Panc1 (cell line): ENCODE measurements around the gene CTAG1A. TPM values are rescaled to one million over a fixed set of nuclear protein-coding genes. Genes with fewer than 3 reads are reported as not detected.
"Not testable (repeated sequence)": the region's sequence is repeated elsewhere in the genome, so short reads cannot be mapped to it uniquely, and the experiment has no call there.

ENCODE experiments used
- ATAC-seq: fragments of 200-7000 bp; cut with Tn5 transposase; 2 replicates; pipeline ENCODE4 v1.9.1; 2020; ENCODE audit warnings: mild to moderate bottlenecking, moderate library complexity
- Bru-seq: library from RNA; stranded (reverse); fragments of 400-500 nt; gene quantifications from one replicate; lab custom pipeline; 2021; lab: Mats Ljungman, UMichigan
- BruChase-seq, 2 experiments: library from RNA; stranded (reverse); fragments of 400-500 nt; gene quantifications; one replicate each; lab custom pipeline; 2021; lab: Mats Ljungman, UMichigan
- BruUV-seq: library from RNA; stranded (reverse); fragments of 400-500 nt; replicated peaks from 2 replicates; lab custom pipeline; 2021; lab: Mats Ljungman, UMichigan
- CTCF ChIA-PET: fragments of 300-600 bp; sonication (Branson Sonifier 250); formaldehyde crosslinking; loops from one replicate; lab custom pipeline; 2022; ENCODE audit warnings: antibody characterized with exemption; lab: Charles Lee
- POLR2A ChIA-PET: fragments of 300-600 bp; sonication (Branson Sonifier 250); formaldehyde crosslinking; loops from one replicate; lab custom pipeline; 2022; ENCODE audit warnings: antibody characterized with exemption; lab: Charles Lee
- DNase-seq: peaks from one replicate; pipeline ENCODE4 v3.0.0-alpha.2; 2010; ENCODE audit warnings: low read depth, low spot score
- H3K27ac ChIP-seq: 2 replicates; pipeline ENCODE4 v1.5.1; 2011; ENCODE audit warnings: mild to moderate bottlenecking, low read length, inconsistent platforms
- H3K27me3 ChIP-seq: fragments of 200-500 bp; sonication (Bioruptor generic); 2 replicates; pipeline ENCODE4 v1.6.0; 2014; ENCODE audit warnings: low read length, inconsistent platforms; ENCODE audit not compliant: control insufficient read depth, insufficient read depth
- H3K36me3 ChIP-seq: fragments of 200-500 bp; sonication (Bioruptor generic); 2 replicates; pipeline ENCODE4 v1.5.1; 2014; ENCODE audit warnings: inconsistent platforms, mild to moderate bottlenecking, low read length, moderate library complexity; ENCODE audit not compliant: control insufficient read depth, insufficient read depth
- H3K4me1 ChIP-seq: 2 replicates; pipeline ENCODE4 v1.5.1; 2011; ENCODE audit warnings: inconsistent platforms, mild to moderate bottlenecking, low read length, moderate library complexity; ENCODE audit not compliant: control insufficient read depth, insufficient read depth
- H3K4me3 ChIP-seq, 2 experiments: 2 replicates each; pipeline ENCODE4 v1.5.1; 2011 to 2012; ENCODE audit warnings: low read depth in 2 of 2, low read length in 2 of 2, mild to moderate bottlenecking in 2 of 2, inconsistent platforms in 1 of 2, moderate library complexity in 1 of 2
- H3K9me3 ChIP-seq: fragments of 200-500 bp; sonication (Bioruptor generic); 2 replicates; pipeline ENCODE4 v1.5.1; 2014; ENCODE audit warnings: low read depth, mild to moderate bottlenecking, inconsistent platforms, low read length, moderate library complexity; ENCODE audit not compliant: control insufficient read depth, insufficient read depth
- POLR2AphosphoS5 ChIP-seq: IDR thresholded peaks from 2 replicates; pipeline ENCODE4 v1.6.1; 2012; ENCODE audit warnings: mild to moderate bottlenecking, low read depth, low read length, moderate library complexity
- SIN3A ChIP-seq: IDR thresholded peaks from 2 replicates; pipeline ENCODE4 v1.6.1; 2012; ENCODE audit warnings: low read depth, mild to moderate bottlenecking, low read length, moderate library complexity, borderline replicate concordance; ENCODE audit not compliant: insufficient read depth
- TCF7L2 ChIP-seq: IDR thresholded peaks from 2 replicates; pipeline ENCODE4 v1.6.1; 2011; ENCODE audit warnings: mild to moderate bottlenecking, low read depth, low read length, inconsistent platforms
- in situ Hi-C: cut with HindIII; loops from 2 replicates; pipeline ENCODE4 v1.10.0; 2016; ENCODE audit warnings: low sequenced_read_pairs, low pct_unique_long_range_greater_than_20kb
- intact Hi-C: fragments of 100-400 bp; cut with micrococcal nuclease; formaldehyde crosslinking; loops from one replicate; pipeline ENCODE4 v1.10.0; 2022; ENCODE audit not compliant: unreplicated experiment
- long read RNA-seq: library from polyadenylated mRNA; unstranded; transcript quantifications from one replicate; pipeline ENCODE4 v2.0.0, GENCODE V29; 2021; ENCODE audit not compliant: unreplicated experiment
- polyA plus RNA-seq: library from polyadenylated mRNA; unstranded; fragments of >200 nt; gene quantifications from one replicate; pipeline ENCODE4 v1.2.1, GENCODE V29; 2012; ENCODE audit warnings: missing spikeins; ENCODE audit not compliant: insufficient read length
- total RNA-seq: library from RNA; stranded (reverse); gene quantifications from one replicate; pipeline ENCODE4 v1.2.1, GENCODE V29; 2021; ENCODE audit not compliant: unreplicated experiment
- TF ChIP-seq, protein P1 (sequence below): fragments of 450-650 bp; IDR thresholded peaks from 2 replicates; pipeline ENCODE4 v1.5.1; 2017; ENCODE audit warnings: mild to moderate bottlenecking
- TF ChIP-seq, protein P2 (sequence below), 2 experiments: IDR thresholded peaks; 2 replicates each; pipeline ENCODE4 v1.6.1; 2011 to 2012; ENCODE audit warnings: low read depth in 2 of 2, control low read depth in 1 of 2, low read length in 1 of 2, mild to moderate bottlenecking in 1 of 2, moderate library complexity in 1 of 2; ENCODE audit not compliant: insufficient read depth in 1 of 2

The CTAG1A gene
- total RNA-seq (not detected), Bru-seq, nascent RNA (not detected), BruChase-seq, experiment 1, labeled RNA remaining after a 2-hour chase (not detected), BruChase-seq, experiment 2, labeled RNA remaining after a 6-hour chase (not detected)
- polyA plus RNA-seq = not detected
- long read RNA-seq = 0 reads

DNA sequence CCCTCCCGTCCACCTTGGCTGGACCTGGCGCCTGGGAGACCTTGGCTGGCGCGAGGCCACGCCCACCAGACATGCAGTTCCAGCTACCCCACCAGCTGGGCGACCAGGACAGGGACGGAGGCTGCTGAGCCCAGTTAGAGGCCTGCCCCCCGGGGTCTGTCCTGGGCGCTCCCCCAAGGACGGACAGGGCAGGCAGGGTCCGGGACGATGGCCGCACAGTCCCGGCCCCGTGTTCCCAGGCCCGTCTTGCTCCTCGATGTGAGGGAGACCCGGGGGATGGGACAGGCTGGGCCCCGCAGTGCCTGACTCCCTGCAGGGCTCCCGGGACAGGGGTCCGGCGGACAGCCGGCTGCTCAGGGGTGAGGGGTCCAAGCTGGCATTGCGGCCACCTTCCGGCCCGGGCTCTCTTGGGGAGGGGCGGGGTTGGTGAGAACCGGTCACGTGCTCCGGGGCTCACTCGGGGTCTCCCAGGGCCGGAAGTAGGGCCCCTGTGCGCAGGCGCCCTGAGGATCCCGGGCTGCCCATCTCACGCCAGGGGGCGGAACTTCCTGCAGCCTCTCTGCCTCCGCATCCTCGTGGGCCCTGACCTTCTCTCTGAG lies at the start of gene CTAG1A:
Gene CTAG1A, plus strand, starts transcription at position 549 of the 599 bp plus-strand sequence. CDS start 74 bp downstream, outside the sequence.
- H3K9me3 ChIP-seq = not testable (repeated sequence)

DNA sequence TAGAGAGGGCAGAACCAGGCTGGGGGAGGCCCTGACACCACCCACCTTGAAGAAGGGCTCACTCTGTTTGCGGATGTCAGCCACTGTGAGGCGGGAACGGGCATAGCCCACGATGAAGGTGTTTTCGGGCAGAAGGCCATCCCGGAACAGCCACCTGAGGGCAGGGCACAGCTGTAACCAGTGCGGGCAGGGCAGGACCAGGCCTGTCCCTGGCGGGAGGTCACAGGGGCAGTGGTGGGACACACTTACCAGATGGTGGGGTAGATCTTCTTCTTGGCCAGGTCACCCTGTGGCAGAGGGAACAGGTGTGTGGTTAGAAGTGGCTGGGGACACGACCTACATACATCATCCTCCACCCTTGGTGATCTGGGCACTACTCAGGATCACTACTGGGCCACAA lies 49.0 kb upstream of the CTAG1A start:
- POLR2A ChIA-PET = no interaction called here
- intact Hi-C loops = no loop called here
- DNase-seq = no peak
- Histone ChIP-seq H3K9me3 (no peaks in the 10 kb centered on the region), H3K27me3 (no peaks in the 10 kb centered on the region), H3K4me1 (peaks cover 18% of the 10 kb centered on the region), H3K36me3 (peaks cover 10% of the 10 kb centered on the region), H3K4me3 (no peak overlapping the region), H3K27ac (0 out of 2 replicates have a peak overlapping the region, but pooled peaks have one; percentile 34)
- ATAC-seq = no peak
- CTCF ChIA-PET = no interaction called here
- BruUV-seq = no TSS peak
- in situ Hi-C loops = no loop called here
- TF ChIP-seq POLR2AphosphoS5 (no peak), SIN3A (no peak), TCF7L2 (no peak)
- TF ChIP-seq, protein P1, sequence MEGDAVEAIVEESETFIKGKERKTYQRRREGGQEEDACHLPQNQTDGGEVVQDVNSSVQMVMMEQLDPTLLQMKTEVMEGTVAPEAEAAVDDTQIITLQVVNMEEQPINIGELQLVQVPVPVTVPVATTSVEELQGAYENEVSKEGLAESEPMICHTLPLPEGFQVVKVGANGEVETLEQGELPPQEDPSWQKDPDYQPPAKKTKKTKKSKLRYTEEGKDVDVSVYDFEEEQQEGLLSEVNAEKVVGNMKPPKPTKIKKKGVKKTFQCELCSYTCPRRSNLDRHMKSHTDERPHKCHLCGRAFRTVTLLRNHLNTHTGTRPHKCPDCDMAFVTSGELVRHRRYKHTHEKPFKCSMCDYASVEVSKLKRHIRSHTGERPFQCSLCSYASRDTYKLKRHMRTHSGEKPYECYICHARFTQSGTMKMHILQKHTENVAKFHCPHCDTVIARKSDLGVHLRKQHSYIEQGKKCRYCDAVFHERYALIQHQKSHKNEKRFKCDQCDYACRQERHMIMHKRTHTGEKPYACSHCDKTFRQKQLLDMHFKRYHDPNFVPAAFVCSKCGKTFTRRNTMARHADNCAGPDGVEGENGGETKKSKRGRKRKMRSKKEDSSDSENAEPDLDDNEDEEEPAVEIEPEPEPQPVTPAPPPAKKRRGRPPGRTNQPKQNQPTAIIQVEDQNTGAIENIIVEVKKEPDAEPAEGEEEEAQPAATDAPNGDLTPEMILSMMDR = no peak
- TF ChIP-seq, protein P2, sequence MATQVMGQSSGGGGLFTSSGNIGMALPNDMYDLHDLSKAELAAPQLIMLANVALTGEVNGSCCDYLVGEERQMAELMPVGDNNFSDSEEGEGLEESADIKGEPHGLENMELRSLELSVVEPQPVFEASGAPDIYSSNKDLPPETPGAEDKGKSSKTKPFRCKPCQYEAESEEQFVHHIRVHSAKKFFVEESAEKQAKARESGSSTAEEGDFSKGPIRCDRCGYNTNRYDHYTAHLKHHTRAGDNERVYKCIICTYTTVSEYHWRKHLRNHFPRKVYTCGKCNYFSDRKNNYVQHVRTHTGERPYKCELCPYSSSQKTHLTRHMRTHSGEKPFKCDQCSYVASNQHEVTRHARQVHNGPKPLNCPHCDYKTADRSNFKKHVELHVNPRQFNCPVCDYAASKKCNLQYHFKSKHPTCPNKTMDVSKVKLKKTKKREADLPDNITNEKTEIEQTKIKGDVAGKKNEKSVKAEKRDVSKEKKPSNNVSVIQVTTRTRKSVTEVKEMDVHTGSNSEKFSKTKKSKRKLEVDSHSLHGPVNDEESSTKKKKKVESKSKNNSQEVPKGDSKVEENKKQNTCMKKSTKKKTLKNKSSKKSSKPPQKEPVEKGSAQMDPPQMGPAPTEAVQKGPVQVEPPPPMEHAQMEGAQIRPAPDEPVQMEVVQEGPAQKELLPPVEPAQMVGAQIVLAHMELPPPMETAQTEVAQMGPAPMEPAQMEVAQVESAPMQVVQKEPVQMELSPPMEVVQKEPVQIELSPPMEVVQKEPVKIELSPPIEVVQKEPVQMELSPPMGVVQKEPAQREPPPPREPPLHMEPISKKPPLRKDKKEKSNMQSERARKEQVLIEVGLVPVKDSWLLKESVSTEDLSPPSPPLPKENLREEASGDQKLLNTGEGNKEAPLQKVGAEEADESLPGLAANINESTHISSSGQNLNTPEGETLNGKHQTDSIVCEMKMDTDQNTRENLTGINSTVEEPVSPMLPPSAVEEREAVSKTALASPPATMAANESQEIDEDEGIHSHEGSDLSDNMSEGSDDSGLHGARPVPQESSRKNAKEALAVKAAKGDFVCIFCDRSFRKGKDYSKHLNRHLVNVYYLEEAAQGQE (IDR thresholded peaks at IDR 0.05; ENCODE audit: insufficient read depth in 1 of 2, low read depth in 2 of 2, low read length in 1 of 2) = no peak

More for the DNA sequence above, at the start of gene CTAG1A:
- H3K36me3 ChIP-seq, BruUV-seq, in situ Hi-C loops, intact Hi-C loops, H3K4me1 ChIP-seq, H3K27ac ChIP-seq, POLR2A ChIA-PET, H3K27me3 ChIP-seq, CTCF ChIA-PET, DNase-seq, H3K4me3 ChIP-seq: not testable (repeated sequence)
- ATAC-seq = peak; percentile 22; the same call in 1 of the 2 replicates

DNA sequence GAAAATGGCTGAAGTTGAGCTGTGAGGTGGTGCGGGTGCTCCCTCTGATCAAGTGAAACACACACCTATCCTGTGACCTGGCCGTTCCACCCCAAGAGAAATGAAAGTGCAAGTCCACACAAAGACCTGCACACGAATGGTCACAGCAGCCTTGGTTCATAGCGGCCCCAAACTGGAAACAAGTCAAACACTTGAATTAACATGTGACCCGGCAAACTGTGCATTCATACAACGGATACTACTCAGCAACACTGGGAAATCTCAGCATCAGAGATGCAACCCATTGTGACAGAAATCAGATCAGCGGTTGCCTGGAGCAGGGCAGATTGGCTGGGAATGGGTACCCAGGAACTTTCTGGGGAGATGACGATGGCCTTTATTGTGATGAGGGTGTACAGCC lies 45.9 kb upstream of the CTAG1A start:
- peaks cover 5% of the 10 kb centered on the region for H3K36me3 ChIP-seq
- TF ChIP-seq POLR2AphosphoS5 = peak; percentile 39; the same call in 1 of the 2 replicates
- TF ChIP-seq, protein P2 (IDR thresholded peaks at IDR 0.05; ENCODE audit: insufficient read depth in 1 of 2, low read depth in 2 of 2, low read length in 1 of 2) = no peak
- in situ Hi-C loops = no loop called here
- ATAC-seq = no peak
- H3K9me3 ChIP-seq = no peaks in the 10 kb centered on the region
- CTCF ChIA-PET = no interaction called here
- H3K27me3 ChIP-seq = no peaks in the 10 kb centered on the region
- peak overlapping the region; percentile 66 for H3K27ac ChIP-seq
- BruUV-seq = no TSS peak
- H3K4me1 ChIP-seq = peaks cover 50% of the 10 kb centered on the region
- POLR2A ChIA-PET = interaction anchor here (0.6 to 1.1 kb wide), 2 partner anchors 12 to 122 kb away, joined by 3 to 4 read pairs; no protein-coding TSS in a partner anchor
- no peak for DNase-seq
- intact Hi-C loops = no loop called here
- H3K4me3 ChIP-seq = no peak overlapping the region

DNA sequence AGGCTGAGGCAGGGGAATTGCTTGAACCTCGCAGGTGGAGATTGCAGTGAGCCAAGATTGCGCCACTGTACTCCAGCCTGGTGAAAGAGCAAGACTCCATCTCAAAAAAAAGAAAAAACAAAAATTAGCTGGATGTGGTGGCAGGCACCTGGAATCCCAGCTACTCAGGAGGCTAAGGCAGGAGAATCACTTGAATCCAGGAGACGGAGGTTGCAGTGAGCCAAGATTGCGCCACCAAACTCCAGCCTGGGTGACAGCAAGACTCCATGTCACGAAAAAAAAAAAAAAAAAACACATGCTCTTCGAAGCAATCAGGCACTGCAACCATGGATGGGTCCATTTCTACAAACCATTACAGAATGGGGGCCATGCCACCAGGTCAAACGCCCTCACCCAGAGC lies 44.6 kb upstream of the CTAG1A start:
- H3K9me3 ChIP-seq, ATAC-seq, POLR2A ChIA-PET, H3K27me3 ChIP-seq, H3K4me3 ChIP-seq, H3K36me3 ChIP-seq, CTCF ChIA-PET, intact Hi-C loops, BruUV-seq, DNase-seq, in situ Hi-C loops: not testable (repeated sequence)
- Histone ChIP-seq H3K27ac (peak overlapping the region; percentile 95), H3K4me1 (peaks cover 56% of the 10 kb centered on the region)
